ENCODE measurements around the gene PTPRM.

The PTPRM gene

DNA sequence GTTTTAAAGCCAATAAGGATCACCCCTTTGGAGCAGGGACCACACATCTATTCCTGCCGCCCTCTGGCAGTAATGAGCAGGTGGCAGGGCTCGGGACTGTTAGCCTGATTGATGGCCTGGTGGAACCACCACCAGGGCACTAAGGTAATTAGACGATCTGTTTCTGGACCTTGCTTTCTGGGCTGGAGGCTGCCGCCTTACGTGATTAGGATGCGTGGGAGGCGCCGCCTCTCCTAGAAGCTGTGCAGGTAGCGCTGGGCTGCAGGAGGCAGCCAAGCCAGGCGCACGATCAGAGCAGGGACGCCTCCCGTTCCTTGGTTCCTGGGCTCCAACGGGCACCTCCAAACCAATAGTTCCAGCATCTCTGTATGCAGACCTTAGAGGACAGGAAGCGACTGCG, 799.5 kb downstream of the PTPRM start:
- DNase-seq = no peak
- Mint-ChIP-seq H3K4me3 (no peak overlapping the region), H3K27me3 (peaks cover 21% of the 10 kb centered on the region), H3K4me1 (peaks cover 6% of the 10 kb centered on the region), H3K27ac (no peak overlapping the region), H3K36me3 (no peaks in the 10 kb centered on the region), H3K9me3 (no peaks in the 10 kb centered on the region)
- CTCF ChIA-PET = no interaction called here

DNA sequence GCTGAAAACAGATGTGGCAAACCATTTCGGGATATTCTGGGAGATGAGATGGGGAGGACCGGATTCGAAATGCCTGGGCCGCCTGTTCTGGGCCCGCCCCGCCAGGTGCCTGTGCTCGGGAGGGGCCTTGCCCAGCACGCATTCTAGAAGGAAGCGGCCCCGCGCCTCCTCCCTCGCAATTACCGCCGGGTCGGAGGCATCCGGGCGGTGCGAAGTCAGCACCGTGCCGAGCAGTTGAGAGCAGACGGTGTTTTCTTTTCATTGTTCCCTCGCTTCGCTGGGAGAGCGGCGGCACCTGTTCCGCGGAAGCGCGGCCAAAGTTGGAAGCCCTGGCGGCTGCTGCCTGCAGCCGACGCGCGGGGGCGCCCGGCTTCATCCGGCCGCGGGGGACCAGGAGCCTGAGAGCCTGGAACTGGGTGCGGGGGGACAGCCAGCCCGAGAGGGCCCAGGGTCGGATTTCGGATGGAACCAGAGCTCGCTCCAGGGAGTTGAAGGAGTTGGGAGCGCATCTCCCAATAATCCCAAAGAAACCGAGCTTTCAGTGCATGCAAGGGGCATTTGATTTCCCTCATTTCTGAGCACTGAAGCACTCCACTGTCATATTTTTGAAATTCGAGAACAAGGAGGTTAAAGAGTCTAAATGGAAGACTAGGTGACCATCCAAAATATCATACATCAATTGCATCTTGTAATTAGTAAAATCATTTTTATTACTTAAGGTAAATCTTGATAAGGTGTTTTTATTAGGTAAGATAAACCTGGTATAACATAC, 800.3 kb downstream of the PTPRM start:
- H3K4me3 Mint-ChIP-seq = no peak overlapping the region
- no peaks in the 10 kb centered on the region for H3K9me3 Mint-ChIP-seq
- no peak overlapping the region for H3K27ac Mint-ChIP-seq
- peaks cover 21% of the 10 kb centered on the region for H3K27me3 Mint-ChIP-seq
- peak; percentile 39 for DNase-seq
- H3K36me3 Mint-ChIP-seq = no peaks in the 10 kb centered on the region
- CTCF ChIA-PET = interaction anchor here (0.6 kb wide), 1 partner anchor 872 kb away, joined by 3 read pairs; no protein-coding TSS in a partner anchor
- peaks cover 6% of the 10 kb centered on the region for H3K4me1 Mint-ChIP-seq

DNA sequence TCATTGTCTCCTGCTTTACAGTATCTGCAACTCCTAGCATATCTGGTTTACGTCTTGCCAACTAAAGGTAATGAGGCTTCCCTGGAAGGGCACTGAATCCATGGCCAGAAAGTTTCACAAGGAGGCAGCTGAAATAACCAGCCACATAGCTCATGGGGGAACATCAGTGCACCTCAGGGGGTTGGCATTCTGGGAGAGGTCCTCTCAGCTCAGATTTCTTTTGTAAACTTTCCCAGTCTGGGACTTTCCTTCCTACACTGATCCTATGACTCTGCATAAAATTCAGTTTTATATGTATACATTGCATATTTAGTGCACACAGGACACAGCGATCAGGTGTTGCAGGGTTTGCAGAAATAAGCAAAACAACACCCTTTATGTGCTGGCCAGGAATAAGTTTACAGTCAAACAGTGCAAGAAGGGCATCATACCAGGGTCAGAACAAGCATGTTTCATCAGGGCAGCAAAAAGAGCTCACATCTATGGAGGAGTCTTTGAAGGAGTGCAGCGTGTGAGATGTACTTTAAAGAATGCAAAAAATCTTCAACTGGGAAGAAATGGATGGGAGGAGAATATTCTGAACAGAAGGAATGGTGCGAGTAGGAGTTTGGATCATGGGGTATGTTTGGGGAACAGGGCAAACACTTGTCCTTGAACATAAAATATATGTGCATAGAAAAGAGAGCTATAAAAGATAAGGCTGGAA, 801.5 kb downstream of the PTPRM start:
- H3K4me1 Mint-ChIP-seq = peaks cover 6% of the 10 kb centered on the region
- no peaks in the 10 kb centered on the region for H3K36me3 Mint-ChIP-seq
- peaks cover 21% of the 10 kb centered on the region for H3K27me3 Mint-ChIP-seq
- DNase-seq = no peak
- H3K4me3 Mint-ChIP-seq = no peak overlapping the region
- no peaks in the 10 kb centered on the region for H3K9me3 Mint-ChIP-seq
- no peak overlapping the region for H3K27ac Mint-ChIP-seq
- CTCF ChIA-PET = no interaction called here

DNA sequence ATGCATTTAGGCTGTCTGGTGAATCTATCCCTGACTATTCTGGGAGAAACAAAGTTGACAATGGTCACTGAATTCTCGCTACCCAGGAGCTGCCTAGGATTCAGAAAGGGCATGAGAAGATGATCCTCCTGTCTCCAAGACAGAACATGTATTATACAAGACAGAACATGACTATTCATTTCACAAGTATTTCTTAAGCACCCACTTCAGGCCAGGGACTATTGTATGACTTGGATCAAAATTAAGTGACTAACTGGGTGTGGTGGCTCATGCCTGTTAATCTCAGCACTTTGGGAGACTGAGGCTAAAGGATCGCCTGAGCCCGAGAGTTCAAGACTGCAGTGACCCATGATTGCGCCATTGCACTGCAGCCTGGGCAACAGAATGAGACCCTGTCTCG, 806.4 kb downstream of the PTPRM start:
- H3K9me3 Mint-ChIP-seq = no peaks in the 10 kb centered on the region
- CTCF ChIA-PET = no interaction called here
- no peak overlapping the region for H3K27ac Mint-ChIP-seq
- H3K27me3 Mint-ChIP-seq = peaks cover 4% of the 10 kb centered on the region
- H3K36me3 Mint-ChIP-seq = no peaks in the 10 kb centered on the region
- H3K4me1 Mint-ChIP-seq = no peaks in the 10 kb centered on the region
- H3K4me3 Mint-ChIP-seq = no peak overlapping the region
- no peak for DNase-seq

DNA sequence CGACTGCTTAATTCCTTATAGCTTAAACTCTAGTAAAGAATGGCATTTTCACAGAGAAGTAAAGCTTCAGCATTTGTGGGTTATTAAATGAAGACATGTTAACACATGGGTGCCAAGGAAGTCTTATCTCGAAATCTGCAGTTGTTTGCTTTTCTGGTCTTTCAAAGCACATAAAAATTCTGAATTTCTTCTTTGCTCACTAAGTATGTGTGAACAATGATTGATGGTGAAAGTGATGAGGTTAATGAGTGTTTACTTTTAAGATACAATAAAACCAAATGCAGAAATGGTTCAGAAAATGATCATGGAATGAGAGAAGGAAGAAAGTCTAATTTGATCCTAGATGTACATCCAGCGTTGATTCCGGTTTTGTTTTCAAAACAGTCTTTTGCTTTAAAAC, 807.6 kb downstream of the PTPRM start:
- DNase-seq = no peak
- CTCF ChIA-PET = no interaction called here
- no peaks in the 10 kb centered on the region for H3K36me3 Mint-ChIP-seq
- H3K4me1 Mint-ChIP-seq = no peaks in the 10 kb centered on the region
- H3K4me3 Mint-ChIP-seq = no peak overlapping the region
- H3K9me3 Mint-ChIP-seq = no peaks in the 10 kb centered on the region
- H3K27ac Mint-ChIP-seq = no peak overlapping the region
- peaks cover 2% of the 10 kb centered on the region for H3K27me3 Mint-ChIP-seq

DNA sequence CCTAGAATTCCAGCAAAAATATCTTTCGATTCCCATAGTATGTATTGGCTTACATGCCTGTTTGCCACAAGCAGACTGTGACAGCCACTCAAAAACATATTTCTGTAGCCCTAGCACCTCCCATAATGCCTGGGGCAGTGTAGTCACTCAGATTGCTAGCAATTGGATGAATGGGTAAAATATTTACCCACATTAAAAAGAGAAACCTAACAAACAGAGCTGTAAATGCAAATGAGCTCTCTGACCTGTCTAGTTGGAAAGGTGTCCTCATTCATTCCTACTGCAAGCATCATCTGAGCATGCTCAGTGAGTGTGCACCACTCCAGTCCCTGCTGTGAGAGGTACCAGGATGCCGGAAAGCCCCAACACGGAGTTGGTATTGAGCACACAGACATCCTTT, 808.1 kb downstream of the PTPRM start:
- Mint-ChIP-seq H3K4me1 (no peaks in the 10 kb centered on the region), H3K9me3 (no peaks in the 10 kb centered on the region), H3K27me3 (no peaks in the 10 kb centered on the region), H3K4me3 (no peak overlapping the region), H3K36me3 (no peaks in the 10 kb centered on the region), H3K27ac (no peak overlapping the region)
- CTCF ChIA-PET = no interaction called here
- no peak for DNase-seq

DNA sequence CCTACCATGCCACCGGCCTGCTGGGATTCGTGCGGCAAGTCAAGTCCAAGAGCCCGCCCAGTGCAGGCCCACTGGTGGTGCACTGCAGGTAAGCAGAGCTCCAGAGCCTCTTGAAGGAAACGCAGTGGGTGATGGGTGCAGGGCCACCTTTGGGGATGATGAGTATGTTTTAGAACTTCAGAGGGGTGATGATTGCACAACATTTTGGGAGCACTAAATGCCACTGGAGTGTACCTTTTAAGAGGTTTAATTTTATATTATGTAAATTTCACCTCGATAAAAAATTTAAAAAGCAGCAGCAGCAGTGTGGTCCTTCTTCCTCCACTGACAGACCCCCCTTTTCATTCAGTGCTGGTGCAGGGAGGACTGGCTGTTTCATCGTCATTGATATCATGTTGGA, 809.0 kb downstream of the PTPRM start:
- CTCF ChIA-PET = no interaction called here
- no peaks in the 10 kb centered on the region for H3K4me1 Mint-ChIP-seq

DNA sequence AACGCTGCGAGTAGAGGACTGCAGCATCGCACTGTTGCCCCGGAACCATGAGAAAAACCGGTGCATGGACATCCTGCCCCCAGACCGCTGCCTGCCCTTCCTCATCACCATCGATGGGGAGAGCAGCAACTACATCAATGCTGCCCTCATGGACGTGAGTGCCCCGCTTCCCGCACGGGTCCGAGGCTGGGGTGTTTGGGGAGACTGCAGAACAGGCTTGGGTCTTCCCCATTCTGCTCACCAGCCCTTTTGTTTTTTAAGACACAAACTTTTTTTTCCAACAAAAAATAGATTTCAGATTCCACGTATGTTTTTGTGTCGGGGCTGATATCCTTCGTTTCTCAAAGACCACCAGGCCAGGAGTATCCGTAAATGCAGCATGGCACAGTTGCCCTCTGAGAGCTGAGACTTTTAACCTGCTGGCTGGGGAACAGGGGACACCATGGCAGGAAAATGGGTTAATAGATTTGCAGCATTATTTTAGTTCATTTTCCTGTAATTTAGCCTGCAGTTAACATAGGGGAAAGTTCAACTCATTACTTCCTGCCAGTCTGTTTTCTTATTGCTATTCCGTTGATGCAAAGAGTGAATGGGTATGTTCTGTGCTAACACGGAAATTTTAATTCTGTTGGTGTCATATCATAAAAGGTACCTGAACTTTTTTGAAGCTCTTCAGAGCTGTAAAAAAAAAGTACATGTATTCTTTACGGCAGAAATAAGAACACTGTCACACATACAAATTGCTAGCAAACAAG, 812.2 kb downstream of the PTPRM start:
- H3K9me3 Mint-ChIP-seq = no peaks in the 10 kb centered on the region
- no peak for DNase-seq
- no peaks in the 10 kb centered on the region for H3K4me1 Mint-ChIP-seq
- CTCF ChIA-PET = interaction anchor here (1.3 kb wide), 1 partner anchor 11 kb away, joined by 3 read pairs; no protein-coding TSS in a partner anchor
- H3K27me3 Mint-ChIP-seq = no peaks in the 10 kb centered on the region
- H3K4me3 Mint-ChIP-seq = no peak overlapping the region
- no peak overlapping the region for H3K27ac Mint-ChIP-seq
- H3K36me3 Mint-ChIP-seq = no peaks in the 10 kb centered on the region

More for the DNA sequence above, 809.0 kb downstream of the PTPRM start:
- no peaks in the 10 kb centered on the region for H3K9me3 Mint-ChIP-seq
- no peaks in the 10 kb centered on the region for H3K36me3 Mint-ChIP-seq
- no peak overlapping the region for H3K4me3 Mint-ChIP-seq
- H3K27me3 Mint-ChIP-seq = no peaks in the 10 kb centered on the region
- no peak overlapping the region for H3K27ac Mint-ChIP-seq
- DNase-seq = no peak

DNA sequence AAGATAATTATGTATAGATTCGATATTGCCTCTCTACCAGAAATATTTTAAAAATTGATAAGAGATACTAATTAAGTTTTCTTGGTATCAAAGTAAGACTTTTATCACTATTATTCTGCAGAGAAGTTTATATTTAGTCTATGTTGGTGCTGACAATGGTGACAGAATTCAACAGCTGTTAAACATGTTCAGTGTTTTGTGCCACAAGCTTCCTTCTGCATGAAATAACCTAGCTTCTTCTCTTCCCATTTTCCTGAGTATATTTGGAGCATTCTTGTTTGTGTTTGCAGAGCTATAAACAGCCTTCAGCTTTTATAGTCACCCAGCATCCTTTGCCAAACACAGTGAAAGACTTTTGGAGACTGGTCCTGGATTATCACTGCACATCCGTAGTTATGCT, 812.9 kb downstream of the PTPRM start:
- no peak for DNase-seq
- no peak overlapping the region for H3K27ac Mint-ChIP-seq
- CTCF ChIA-PET = no interaction called here

DNA sequence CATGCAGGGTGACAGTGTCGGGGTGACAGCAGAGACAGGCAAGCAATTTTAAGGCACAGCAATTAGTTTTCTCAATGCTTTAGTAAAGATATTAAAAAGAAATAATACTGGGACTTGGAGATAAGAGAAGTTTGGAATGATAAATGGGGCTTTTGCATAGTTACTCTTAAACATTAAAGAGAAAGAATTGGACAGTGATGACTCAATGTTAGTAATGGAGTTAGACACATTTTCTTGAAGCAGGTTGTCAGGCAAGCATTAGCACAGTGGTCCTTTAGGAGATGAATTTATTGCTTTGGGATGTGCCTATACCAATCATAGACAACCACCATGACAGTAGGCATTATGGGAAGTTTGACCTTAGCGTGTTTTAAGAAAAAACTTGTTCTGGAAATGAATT, 813.8 kb downstream of the PTPRM start:
- CTCF ChIA-PET = interaction anchor here (1.4 kb wide), 1 partner anchor 9 kb away, joined by 4 read pairs; no protein-coding TSS in a partner anchor
- no peaks in the 10 kb centered on the region for H3K4me1 Mint-ChIP-seq
- H3K4me3 Mint-ChIP-seq = no peak overlapping the region
- no peaks in the 10 kb centered on the region for H3K9me3 Mint-ChIP-seq
- no peak overlapping the region for H3K27ac Mint-ChIP-seq
- no peak for DNase-seq
- H3K36me3 Mint-ChIP-seq = no peaks in the 10 kb centered on the region
- H3K27me3 Mint-ChIP-seq = no peaks in the 10 kb centered on the region

More for the DNA sequence above, 812.9 kb downstream of the PTPRM start:
- no peak overlapping the region for H3K4me3 Mint-ChIP-seq
- no peaks in the 10 kb centered on the region for H3K36me3 Mint-ChIP-seq
- no peaks in the 10 kb centered on the region for H3K9me3 Mint-ChIP-seq
- H3K27me3 Mint-ChIP-seq = no peaks in the 10 kb centered on the region
- no peaks in the 10 kb centered on the region for H3K4me1 Mint-ChIP-seq

DNA sequence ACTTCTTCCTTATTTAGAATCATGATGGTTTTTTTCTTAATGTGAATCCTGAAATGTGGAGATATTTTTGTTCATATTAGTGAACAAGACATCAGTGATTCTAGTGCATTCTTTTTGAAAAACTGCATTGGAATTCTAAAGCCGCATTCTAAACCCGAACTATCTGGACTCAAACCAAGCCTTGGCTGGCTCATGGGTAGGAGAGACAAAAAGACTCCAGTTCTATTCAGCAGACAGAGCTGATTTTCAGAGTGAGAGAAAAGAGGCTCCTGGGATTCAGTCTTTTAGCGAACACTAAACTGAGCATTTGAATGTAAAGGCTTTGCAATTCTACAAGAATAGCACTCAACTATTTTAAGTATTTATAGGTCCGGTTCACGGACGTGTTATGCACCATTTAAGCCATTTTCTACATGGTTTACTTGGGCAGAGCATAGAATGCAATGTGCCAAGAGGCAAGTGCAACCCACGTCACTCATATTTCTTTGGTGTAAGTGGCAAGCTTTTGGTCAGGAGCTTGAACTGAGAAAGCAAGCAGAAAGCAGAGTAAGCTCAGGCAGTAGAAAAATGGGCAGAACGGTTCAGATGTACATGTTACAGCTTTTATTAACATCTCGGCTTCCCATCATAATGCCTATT, 814.8 kb downstream of the PTPRM start:
- CTCF ChIA-PET = interaction anchor here (1.4 kb wide), 1 partner anchor 8 kb away, joined by 4 read pairs; no protein-coding TSS in a partner anchor
- DNase-seq = no peak
- no peaks in the 10 kb centered on the region for H3K9me3 Mint-ChIP-seq
- no peaks in the 10 kb centered on the region for H3K4me1 Mint-ChIP-seq
- no peak overlapping the region for H3K4me3 Mint-ChIP-seq
- H3K27ac Mint-ChIP-seq = no peak overlapping the region
- H3K27me3 Mint-ChIP-seq = no peaks in the 10 kb centered on the region
- H3K36me3 Mint-ChIP-seq = no peaks in the 10 kb centered on the region

DNA sequence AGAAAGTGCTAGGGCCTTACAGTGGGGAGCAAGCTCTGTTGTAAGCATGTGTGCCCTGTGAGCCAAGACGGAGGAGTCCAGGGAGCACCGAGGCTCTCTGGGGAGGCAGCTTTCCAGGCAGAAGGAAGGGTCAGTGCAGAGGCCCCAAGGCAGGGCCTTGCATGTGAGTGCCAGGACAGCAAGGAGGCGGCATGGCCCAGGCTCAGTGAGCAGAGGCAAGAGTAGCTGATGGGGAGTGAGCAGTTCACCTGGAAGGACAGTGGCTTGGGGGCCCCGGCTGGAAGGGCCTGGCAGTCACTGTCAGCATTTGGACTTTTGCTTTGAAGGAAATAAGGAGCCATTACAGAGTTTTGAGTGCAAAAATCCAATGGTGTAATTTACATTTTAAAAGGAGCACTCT, 818.3 kb downstream of the PTPRM start:
- CTCF ChIA-PET = no interaction called here
- Mint-ChIP-seq H3K4me1 (no peaks in the 10 kb centered on the region), H3K36me3 (no peaks in the 10 kb centered on the region), H3K27ac (no peak overlapping the region), H3K4me3 (no peak overlapping the region), H3K9me3 (no peaks in the 10 kb centered on the region), H3K27me3 (no peaks in the 10 kb centered on the region)
- no peak for DNase-seq

DNA sequence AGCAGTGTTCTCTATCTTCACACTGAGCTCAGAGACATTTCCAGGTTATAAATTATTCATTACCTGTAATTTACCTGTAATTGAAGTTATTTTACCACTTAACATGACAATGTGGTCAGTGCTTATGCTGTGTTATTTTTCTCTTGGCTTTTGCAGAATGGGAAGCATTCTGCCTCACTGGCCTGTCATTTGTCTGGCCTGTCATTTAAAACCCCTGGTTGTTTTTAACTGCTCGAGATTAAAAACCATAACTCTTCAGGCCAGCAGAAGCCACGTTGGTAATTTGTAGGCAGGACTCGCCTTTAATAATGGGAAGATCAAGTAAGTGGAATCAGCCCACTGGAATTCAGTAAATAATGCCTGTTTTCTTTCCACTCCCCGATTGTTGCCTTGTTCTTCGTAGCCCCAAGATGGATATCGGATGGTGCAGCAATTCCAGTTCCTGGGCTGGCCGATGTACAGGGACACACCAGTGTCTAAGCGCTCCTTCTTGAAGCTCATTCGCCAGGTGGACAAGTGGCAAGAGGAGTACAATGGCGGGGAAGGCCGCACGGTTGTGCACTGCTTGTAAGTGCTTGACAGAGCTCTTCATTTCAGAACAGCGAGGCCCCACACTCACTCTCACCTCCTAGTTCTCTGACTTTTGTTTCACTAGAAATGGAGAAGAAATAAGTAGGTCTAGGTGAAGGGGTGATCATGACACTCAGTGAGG, 819.7 kb downstream of the PTPRM start:
- Mint-ChIP-seq H3K4me3 (no peak overlapping the region), H3K27ac (no peak overlapping the region), H3K4me1 (no peaks in the 10 kb centered on the region), H3K27me3 (no peaks in the 10 kb centered on the region), H3K9me3 (no peaks in the 10 kb centered on the region), H3K36me3 (no peaks in the 10 kb centered on the region)
- CTCF ChIA-PET = no interaction called here
- no peak for DNase-seq
